Neutrophil (primary cell): ENCODE data around the gene TCF4.

Experiments
- H3K27ac ChIP-seq: fragments of 200-600 bp; sonication (generic); 2 replicates; pipeline ENCODE4 v1.5.1; 2016; ENCODE audit warnings: mild to moderate bottlenecking, moderate library complexity
- H3K27me3 ChIP-seq: fragments of 200-600 bp; sonication (generic); 2 replicates; pipeline ENCODE4 v1.6.0; 2016; ENCODE audit warnings: mild to moderate bottlenecking
- H3K36me3 ChIP-seq: fragments of 200-600 bp; sonication (generic); 2 replicates; pipeline ENCODE4 v1.5.1; 2017
- H3K4me1 ChIP-seq, 2 experiments: fragments of 200-600 bp in 1 of 2; sonication (generic) in 1 of 2; 1 replicate in 1 of 2; 2 replicates in 1 of 2; pipeline versions ENCODE4 v1.5.1 to v1.6.1; 2013 to 2016; ENCODE audit warnings: low read depth in 1 of 2, low read length in 1 of 2, mild to moderate bottlenecking in 1 of 2, moderate library complexity in 1 of 2; ENCODE audit not compliant: control insufficient read depth in 1 of 2, insufficient read depth in 1 of 2
- H3K4me3 ChIP-seq, 2 experiments: fragments of 200-600 bp in 1 of 2; sonication (generic) in 1 of 2; 1 replicate in 1 of 2; 2 replicates in 1 of 2; pipeline ENCODE4 v1.5.1; 2013 to 2016; ENCODE audit warnings: low read depth in 1 of 2, low read length in 1 of 2, mild to moderate bottlenecking in 1 of 2, moderate library complexity in 1 of 2
- H3K9me3 ChIP-seq: fragments of 200-600 bp; sonication (generic); 2 replicates; pipeline ENCODE4 v1.5.1; 2016
- TF ChIP-seq, protein P1 (sequence below): fragments of 200-600 bp; sonication (generic); IDR thresholded peaks from 2 replicates; pipeline ENCODE4 v1.5.1; 2016; ENCODE audit warnings: antibody characterized with exemption

Gene TCF4

DNA sequence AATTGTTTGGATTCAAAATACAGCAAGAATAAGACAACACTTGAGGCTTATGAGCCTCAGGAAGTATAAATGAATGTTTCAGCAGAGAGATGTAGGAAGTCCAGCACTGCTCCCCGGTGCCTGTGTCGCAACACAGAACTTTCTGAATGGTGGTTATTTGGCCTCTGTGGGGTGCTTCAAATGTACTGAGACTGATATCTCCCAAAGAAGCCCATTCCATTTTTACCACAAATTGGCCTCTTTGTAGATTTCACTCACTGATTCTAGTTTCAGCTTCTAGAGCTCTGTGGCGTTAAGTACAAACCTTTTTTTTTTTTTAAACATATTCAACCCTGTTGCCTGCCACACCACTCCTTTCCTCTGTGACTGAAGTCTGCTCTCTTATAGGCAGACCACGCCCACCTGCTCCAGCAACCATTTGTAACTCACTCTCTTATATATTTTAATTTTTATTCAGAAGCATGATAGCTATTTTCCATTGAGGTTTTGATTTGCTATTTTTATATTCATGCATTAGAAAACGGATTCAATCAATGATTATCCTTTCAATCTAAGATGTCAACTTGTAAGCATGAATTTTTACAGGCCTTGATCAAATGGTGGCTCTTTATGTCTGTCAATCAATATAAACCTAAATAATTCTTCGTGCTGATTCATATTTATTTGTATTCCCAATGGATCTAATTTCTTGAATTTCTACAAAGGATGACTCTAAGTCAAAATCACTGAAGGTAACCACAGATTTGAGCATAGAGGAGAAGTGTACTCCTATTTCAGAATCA, 351.7 kb downstream of the TCF4 start:
- Histone ChIP-seq H3K27ac (no peak overlapping the region), H3K9me3 (no peaks in the 10 kb centered on the region), H3K36me3 (no peaks in the 10 kb centered on the region), H3K27me3 (no peaks in the 10 kb centered on the region), H3K4me1 (peaks cover 24 to 27% of the 10 kb centered on the region in 2 experiments), H3K4me3 (no peak overlapping the region)
- TF ChIP-seq, protein P1, sequence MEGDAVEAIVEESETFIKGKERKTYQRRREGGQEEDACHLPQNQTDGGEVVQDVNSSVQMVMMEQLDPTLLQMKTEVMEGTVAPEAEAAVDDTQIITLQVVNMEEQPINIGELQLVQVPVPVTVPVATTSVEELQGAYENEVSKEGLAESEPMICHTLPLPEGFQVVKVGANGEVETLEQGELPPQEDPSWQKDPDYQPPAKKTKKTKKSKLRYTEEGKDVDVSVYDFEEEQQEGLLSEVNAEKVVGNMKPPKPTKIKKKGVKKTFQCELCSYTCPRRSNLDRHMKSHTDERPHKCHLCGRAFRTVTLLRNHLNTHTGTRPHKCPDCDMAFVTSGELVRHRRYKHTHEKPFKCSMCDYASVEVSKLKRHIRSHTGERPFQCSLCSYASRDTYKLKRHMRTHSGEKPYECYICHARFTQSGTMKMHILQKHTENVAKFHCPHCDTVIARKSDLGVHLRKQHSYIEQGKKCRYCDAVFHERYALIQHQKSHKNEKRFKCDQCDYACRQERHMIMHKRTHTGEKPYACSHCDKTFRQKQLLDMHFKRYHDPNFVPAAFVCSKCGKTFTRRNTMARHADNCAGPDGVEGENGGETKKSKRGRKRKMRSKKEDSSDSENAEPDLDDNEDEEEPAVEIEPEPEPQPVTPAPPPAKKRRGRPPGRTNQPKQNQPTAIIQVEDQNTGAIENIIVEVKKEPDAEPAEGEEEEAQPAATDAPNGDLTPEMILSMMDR = no peak

DNA sequence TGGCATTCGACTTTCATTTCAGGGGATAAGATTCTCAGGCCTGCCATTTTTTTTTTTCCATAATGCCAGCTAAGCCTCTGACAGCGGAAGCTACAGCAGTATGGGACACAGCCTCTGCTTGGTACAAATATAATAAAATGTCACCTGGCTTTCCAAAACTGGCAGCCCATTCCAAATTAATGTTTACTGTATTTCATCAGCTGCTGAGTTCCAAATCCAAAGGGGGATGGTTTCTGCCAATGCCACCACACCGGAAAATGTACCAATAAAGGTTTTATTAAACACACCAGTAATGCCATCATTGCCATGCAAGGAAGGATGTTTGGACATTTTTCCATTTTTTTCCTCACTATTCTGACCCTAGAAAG, 352.9 kb downstream of the TCF4 start:
- no peak overlapping the region for H3K27ac ChIP-seq
- no peaks in the 10 kb centered on the region for H3K27me3 ChIP-seq
- H3K9me3 ChIP-seq = no peaks in the 10 kb centered on the region
- H3K36me3 ChIP-seq = no peaks in the 10 kb centered on the region
- no peak overlapping the region for H3K4me3 ChIP-seq
- H3K4me1 ChIP-seq = peaks cover 24 to 27% of the 10 kb centered on the region in 2 experiments
- TF ChIP-seq, protein P1 = no peak

- Histone ChIP-seq H3K27ac (peak overlapping the region; percentile 15), H3K4me1 (peaks cover 24 to 27% of the 10 kb centered on the region in 2 experiments), H3K36me3 (no peaks in the 10 kb centered on the region), H3K4me3 (no peak overlapping the region), H3K9me3 (no peaks in the 10 kb centered on the region), H3K27me3 (no peaks in the 10 kb centered on the region)
- TF ChIP-seq, protein P1 = no peak
Observed at GRCh38 chr18:55234366-55235093, 353.5 kb downstream of the TCF4 start.

DNA sequence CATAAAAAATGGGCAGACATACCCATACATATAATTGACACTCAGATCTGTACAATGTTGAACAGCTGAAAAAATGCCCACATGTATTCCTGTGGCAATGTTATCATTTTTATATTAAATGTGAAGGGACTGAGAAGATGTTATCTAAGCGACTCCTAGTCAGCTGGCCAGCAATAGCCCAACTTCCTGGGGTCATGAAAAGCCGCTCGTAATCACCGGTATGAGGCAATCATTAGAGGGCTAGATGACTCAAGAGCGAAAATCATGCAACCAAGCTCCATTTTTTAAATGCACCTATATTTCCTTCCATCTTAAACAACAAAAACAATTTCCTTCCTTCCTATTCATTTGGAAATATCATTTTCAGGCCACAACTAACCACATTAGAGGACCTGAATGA, 354.1 kb downstream of the TCF4 start:
- TF ChIP-seq, protein P1 = no peak
- no peaks in the 10 kb centered on the region for H3K27me3 ChIP-seq
- no peaks in the 10 kb centered on the region for H3K9me3 ChIP-seq
- H3K4me3 ChIP-seq = no peak overlapping the region
- no peaks in the 10 kb centered on the region for H3K36me3 ChIP-seq
- peak overlapping the region; percentile 15 for H3K27ac ChIP-seq
- peaks cover 24 to 27% of the 10 kb centered on the region in 2 experiments for H3K4me1 ChIP-seq

DNA sequence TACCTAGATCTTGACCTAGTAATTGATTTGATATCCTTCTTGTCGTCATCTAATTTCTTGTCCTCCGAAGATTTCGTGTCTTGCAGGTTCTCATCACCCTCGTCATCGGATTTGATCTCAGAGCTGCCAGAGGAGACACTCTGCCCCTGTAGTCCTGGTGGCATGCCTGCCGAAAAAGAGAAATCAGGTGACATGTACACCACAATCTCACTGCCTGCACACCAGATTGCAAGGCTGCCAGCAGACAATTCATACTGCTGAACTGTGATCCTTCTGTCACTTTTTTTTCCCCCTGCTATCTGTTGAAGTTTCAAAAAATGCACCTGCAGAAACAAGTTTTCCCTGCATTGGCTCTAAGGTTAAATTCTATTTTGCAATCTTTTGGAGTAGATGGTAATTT, 355.5 kb downstream of the TCF4 start:
- peaks cover 24 to 27% of the 10 kb centered on the region in 2 experiments for H3K4me1 ChIP-seq
- TF ChIP-seq, protein P1 = no peak
- no peaks in the 10 kb centered on the region for H3K9me3 ChIP-seq
- no peak overlapping the region for H3K4me3 ChIP-seq
- H3K27me3 ChIP-seq = no peaks in the 10 kb centered on the region
- no peaks in the 10 kb centered on the region for H3K36me3 ChIP-seq
- no peak overlapping the region for H3K27ac ChIP-seq
